SK-N-SH (cell line): ENCODE results near the gene NRL.

ENCODE experiments used
- GABPA ChIP-seq: IDR thresholded peaks from 2 replicates; pipeline ENCODE4 v1.4.0; 2012; ENCODE audit warnings: low read depth, mild to moderate bottlenecking
- POLR2AphosphoS5 ChIP-seq: IDR thresholded peaks from 2 replicates; pipeline ENCODE4 v1.6.1; 2012; ENCODE audit warnings: low read depth, low read length
- TF ChIP-seq, protein P1 (sequence below): fragments of 200-600 bp; sonication (generic); IDR thresholded peaks from 2 replicates; pipeline ENCODE4 v1.6.1; 2017; ENCODE audit warnings: antibody characterized with exemption, mild to moderate bottlenecking, moderate library complexity

DNA sequence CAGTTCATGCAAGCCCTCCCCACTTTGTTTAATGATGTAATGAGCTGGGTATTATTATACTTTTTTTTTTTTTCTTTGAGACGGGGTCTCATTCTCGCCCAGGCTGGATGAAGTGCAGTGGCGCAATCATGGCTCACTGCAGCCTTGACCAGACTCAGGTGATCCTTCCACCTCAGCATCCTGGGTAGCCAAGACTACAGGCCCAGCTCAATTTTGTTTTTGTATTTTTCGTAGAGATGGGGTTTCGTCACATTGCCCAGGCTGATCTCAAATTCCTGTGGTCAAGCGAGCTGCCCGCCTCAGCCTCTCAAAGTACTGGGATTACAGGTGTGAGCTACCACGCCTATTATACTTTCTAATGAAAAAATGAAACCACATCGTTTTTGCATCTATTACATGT lies 4.7 kb downstream of the NRL start:
- TF ChIP-seq GABPA (no peak), POLR2AphosphoS5 (no peak)
- TF ChIP-seq, protein P1, sequence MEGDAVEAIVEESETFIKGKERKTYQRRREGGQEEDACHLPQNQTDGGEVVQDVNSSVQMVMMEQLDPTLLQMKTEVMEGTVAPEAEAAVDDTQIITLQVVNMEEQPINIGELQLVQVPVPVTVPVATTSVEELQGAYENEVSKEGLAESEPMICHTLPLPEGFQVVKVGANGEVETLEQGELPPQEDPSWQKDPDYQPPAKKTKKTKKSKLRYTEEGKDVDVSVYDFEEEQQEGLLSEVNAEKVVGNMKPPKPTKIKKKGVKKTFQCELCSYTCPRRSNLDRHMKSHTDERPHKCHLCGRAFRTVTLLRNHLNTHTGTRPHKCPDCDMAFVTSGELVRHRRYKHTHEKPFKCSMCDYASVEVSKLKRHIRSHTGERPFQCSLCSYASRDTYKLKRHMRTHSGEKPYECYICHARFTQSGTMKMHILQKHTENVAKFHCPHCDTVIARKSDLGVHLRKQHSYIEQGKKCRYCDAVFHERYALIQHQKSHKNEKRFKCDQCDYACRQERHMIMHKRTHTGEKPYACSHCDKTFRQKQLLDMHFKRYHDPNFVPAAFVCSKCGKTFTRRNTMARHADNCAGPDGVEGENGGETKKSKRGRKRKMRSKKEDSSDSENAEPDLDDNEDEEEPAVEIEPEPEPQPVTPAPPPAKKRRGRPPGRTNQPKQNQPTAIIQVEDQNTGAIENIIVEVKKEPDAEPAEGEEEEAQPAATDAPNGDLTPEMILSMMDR, result no peak
